Adrenal gland (tissue), 12 donors: ENCODE measurements around the gene ADCY2. TPM values are rescaled to one million over a fixed set of nuclear protein-coding genes. Genes with fewer than 3 reads are reported as not detected.

Experiments
- DNase-seq, 7 donors: peaks; one replicate each; pipeline ENCODE4 v3.0.0-alpha.2; 2019 to 2020
- H3K27ac ChIP-seq, 5 donors: fragments of 200-600 bp; sonication (generic) in 4 of 5; 1 replicate in 3 of 5; 2 replicates in 2 of 5; pipeline versions ENCODE4 v1.5.1 to v1.8.0; 2016 to 2020; ENCODE audit warnings: mild to moderate bottlenecking in 1 of 5
- H3K27me3 ChIP-seq: fragments of 200-600 bp; 2 replicates; pipeline ENCODE4 v1.8.0; 2021
- H3K36me3 ChIP-seq, 2 donors: fragments of 200-600 bp; replicated peaks in 1 of 2; 1 replicate in 1 of 2; 2 replicates in 1 of 2; pipeline versions ENCODE4 v1.5.1 to v1.8.0; 2018 to 2022
- H3K4me1 ChIP-seq, 2 donors: fragments of 200-600 bp; replicated peaks in 1 of 2; 1 replicate in 1 of 2; 2 replicates in 1 of 2; pipeline versions ENCODE4 v1.5.1 to v1.8.0; 2018 to 2021
- H3K4me3 ChIP-seq, 4 donors: fragments of 200-600 bp; sonication (generic) in 3 of 4; one replicate each; pipeline ENCODE4 v1.5.1; 2016 to 2018
- H3K9me3 ChIP-seq, 3 donors: fragments of 200-600 bp; sonication (generic) in 1 of 3; replicated peaks in 1 of 3; 1 replicate in 2 of 3; 2 replicates in 1 of 3; pipeline versions ENCODE4 v1.5.1 to v1.8.0; 2016 to 2021
- CTCF ChIP-seq, 6 experiments: fragments of 450-650 bp in 4 of 6; fragments of 200-600 bp in 2 of 6; sonication (generic) in 1 of 6; IDR thresholded peaks; 1 replicate in 5 of 6; 2 replicates in 1 of 6; pipeline versions ENCODE4 v1.5.1 to v1.8.0; 2016 to 2021; ENCODE audit warnings: antibody characterized with exemption in 6 of 6, mild to moderate bottlenecking in 2 of 6, moderate library complexity in 1 of 6
- POLR2A ChIP-seq, 2 donors: fragments of 450-650 bp; IDR thresholded peaks; one replicate each; pipeline ENCODE4 v1.6.1; 2017; ENCODE audit warnings: antibody characterized with exemption in 2 of 2, mild to moderate bottlenecking in 2 of 2, moderate library complexity in 1 of 2
- WGBS, 4 donors: extraction: QIAGEN DNeasy Blood & Tissue Kit in 2 of 4; methylation state at CpG; one replicate each; pipeline versions ENCODE4 v1.1.5 to v1.1.7; 2013 to 2017; 5-methylcytosine and 5-hydroxymethylcytosine counted together
- intact Hi-C, 2 donors: fragments of 100-400 bp; cut with DNase I; formaldehyde crosslinking; loops; one replicate each; pipeline versions ENCODE4 v1.14.1 to v1.15.0; 2022 to 2023
- polyA plus RNA-seq, 3 donors: library from polyadenylated mRNA; stranded (reverse); fragments of 200-250 nt in 2 of 3; fragments of 350-450 nt in 1 of 3; fragmentation: Illumina TruSeq in 1 of 3; extraction: RNeasy Lipid Tissue Mini Kit (QIAGEN cat#74804) in 1 of 3; gene quantifications; one replicate each; pipeline ENCODE4 v1.2.3, GENCODE V29; 2013 to 2014
- total RNA-seq, 9 donors: library from RNA; depleted of rRNA in 4 of 9; stranded (reverse); fragments of >200 nt in 4 of 9; fragments of 120-200 nt in 1 of 9; fragmentation: NEBNext Ultra II Directional in 1 of 9; extraction: Animal tissue kit (Norgen Biotek cat#: 25700) in 1 of 9; gene quantifications; one replicate each; pipeline versions ENCODE4 v1.1.0 to v1.2.4, GENCODE V29; 2013 to 2023
- donor health status: healthy with polysubstance abuse.
- donor health status: Bipolar disorder and iron deficiency.
- donor health status: DM: yes; HTN: yes; CAD: no.
- donor health status: DM: no; HTN: no; CAD: no.
- donor health status: DM: no; HTN: no; CAD: no.
- donor health status: DM: yes; HTN: yes; CAD: no.

The ADCY2 gene
- total and polyA plus RNA-seq, 12 donors: 0.85 to 6.6 (median 2.3) TPM

- H3K9me3 ChIP-seq: no peaks in the 10 kb centered on the region
- no peak overlapping the region for H3K27ac ChIP-seq
- H3K4me3 ChIP-seq: no peak overlapping the region
- H3K4me1 ChIP-seq: no peaks in the 10 kb centered on the region
- H3K36me3 ChIP-seq: no peaks in the 10 kb centered on the region
- intact Hi-C loops: no loop called here
- H3K27me3 ChIP-seq: no peaks in the 10 kb centered on the region
- no peak for DNase-seq
- TF ChIP-seq CTCF (IDR thresholded peaks at IDR 0.05) (no peak), POLR2A (IDR thresholded peaks at IDR 0.05) (no peak)
- 39 to 65% (median 57%) methylated on average over 2 of the region's 2 CpGs for WGBS, 4 donors
These were observed 32.8 kb upstream of the ADCY2 start for GRCh38 chr5:7363067-7363677.

GRCh38 chr5:7364226-7364875 lies 31.6 kb upstream of the ADCY2 start:
- H3K9me3 ChIP-seq: no peaks in the 10 kb centered on the region
- no peaks in the 10 kb centered on the region for H3K27me3 ChIP-seq
- no peak overlapping the region for H3K4me3 ChIP-seq
- no peaks in the 10 kb centered on the region for H3K4me1 ChIP-seq
- intact Hi-C loops: no loop called here
- WGBS, 4 donors: 61 to 69% (median 64%) methylated on average over 3 of the region's 3 CpGs
- TF ChIP-seq CTCF (IDR thresholded peaks at IDR 0.05) (no peak), POLR2A (IDR thresholded peaks at IDR 0.05) (no peak)
- DNase-seq: no peak
- H3K27ac ChIP-seq: no peak overlapping the region
- no peaks in the 10 kb centered on the region for H3K36me3 ChIP-seq

GRCh38 chr5:7367780-7368179 lies 28.2 kb upstream of the ADCY2 start:
- Histone ChIP-seq H3K27ac (no peak overlapping the region), H3K4me1 (no peaks in the 10 kb centered on the region), H3K27me3 (no peaks in the 10 kb centered on the region), H3K9me3 (no peaks in the 10 kb centered on the region), H3K4me3 (no peak overlapping the region), H3K36me3 (no peaks in the 10 kb centered on the region)
- intact Hi-C loops: no loop called here
- TF ChIP-seq POLR2A (IDR thresholded peaks at IDR 0.05) (no peak), CTCF (IDR thresholded peaks at IDR 0.05) (no peak)
- 50 to 67% (median 62%) methylated on average over 4 of the region's 4 CpGs for WGBS, 4 donors
- DNase-seq: no peak

- H3K27me3 ChIP-seq: no peaks in the 10 kb centered on the region
- 86 to 100% (median 100%) methylated on average over 1 of the region's 1 CpG for WGBS, 4 donors
- intact Hi-C loops: no loop called here
These were observed 23.5 kb upstream of the ADCY2 start for GRCh38 chr5:7372399-7372798.

More at GRCh38 chr5:7372399-7372798, 23.5 kb upstream of the ADCY2 start:
- Histone ChIP-seq H3K27ac (no peak overlapping the region), H3K4me1 (no peaks in the 10 kb centered on the region), H3K4me3 (no peak overlapping the region), H3K36me3 (no peaks in the 10 kb centered on the region), H3K9me3 (no peaks in the 10 kb centered on the region)
- TF ChIP-seq CTCF (IDR thresholded peaks at IDR 0.05): no peak
- TF ChIP-seq POLR2A (IDR thresholded peaks at IDR 0.05): no peak
- no peak for DNase-seq
